IPS-NIHi7 (cell line): Measurements from ENCODE around the gene PROCA1.
"Not testable (repeated sequence)": the region's sequence is repeated elsewhere in the genome, so short reads cannot be mapped to it uniquely, and the experiment has no call there.

Experiments
- DNase-seq: peaks from one replicate; pipeline ENCODE4 v3.0.0; 2012; ENCODE audit warnings: mixed read lengths; ENCODE audit errors: extremely low spot score

PROCA1 gene

GRCh38 chr17:28669918-28670317 is 41.8 kb downstream of the PROCA1 start:
- DNase-seq = no peak

- no peak for DNase-seq
Measured at GRCh38 chr17:28667870-28668269, 43.8 kb downstream of the PROCA1 start.

GRCh38 chr17:28665994-28666393 is 45.7 kb downstream of the PROCA1 start:
- no peak for DNase-seq

- DNase-seq = no peak
Measured at GRCh38 chr17:28663723-28664122, 48.0 kb downstream of the PROCA1 start.

GRCh38 chr17:28662527-28662829 is 49.2 kb downstream of the PROCA1 start:
- no peak for DNase-seq

GRCh38 chr17:28661635-28662526 is 49.8 kb downstream of the PROCA1 start, which contains the start of the genes SDF2 and SUPT6H:
Gene SDF2, minus strand, starts transcription at chr17:28661906. Its CDS starts 30 bp downstream, at chr17:28661876.
Gene SUPT6H, plus strand, starts transcription at chr17:28662205. Its CDS starts 11,197 bp downstream, at chr17:28673402.
- peak; percentile 96 for DNase-seq

GRCh38 chr17:28659497-28659881 is 52.2 kb downstream of the PROCA1 start:
- DNase-seq = not testable (repeated sequence)

- DNase-seq = not testable (repeated sequence)
Measured at GRCh38 chr17:28658766-28659496, 52.8 kb downstream of the PROCA1 start.

GRCh38 chr17:28658342-28658741 is 53.3 kb downstream of the PROCA1 start:
- not testable (repeated sequence) for DNase-seq

- DNase-seq = no peak
Measured at GRCh38 chr17:28657756-28658155, 53.9 kb downstream of the PROCA1 start.

- no peak for DNase-seq
Measured at GRCh38 chr17:28655160-28655559, 56.5 kb downstream of the PROCA1 start.
